ENCODE data around the gene LARP1.
A peak's percentile ranks its signal among the peaks of the same experiment; 100 is the strongest.

The LARP1 gene

DNA sequence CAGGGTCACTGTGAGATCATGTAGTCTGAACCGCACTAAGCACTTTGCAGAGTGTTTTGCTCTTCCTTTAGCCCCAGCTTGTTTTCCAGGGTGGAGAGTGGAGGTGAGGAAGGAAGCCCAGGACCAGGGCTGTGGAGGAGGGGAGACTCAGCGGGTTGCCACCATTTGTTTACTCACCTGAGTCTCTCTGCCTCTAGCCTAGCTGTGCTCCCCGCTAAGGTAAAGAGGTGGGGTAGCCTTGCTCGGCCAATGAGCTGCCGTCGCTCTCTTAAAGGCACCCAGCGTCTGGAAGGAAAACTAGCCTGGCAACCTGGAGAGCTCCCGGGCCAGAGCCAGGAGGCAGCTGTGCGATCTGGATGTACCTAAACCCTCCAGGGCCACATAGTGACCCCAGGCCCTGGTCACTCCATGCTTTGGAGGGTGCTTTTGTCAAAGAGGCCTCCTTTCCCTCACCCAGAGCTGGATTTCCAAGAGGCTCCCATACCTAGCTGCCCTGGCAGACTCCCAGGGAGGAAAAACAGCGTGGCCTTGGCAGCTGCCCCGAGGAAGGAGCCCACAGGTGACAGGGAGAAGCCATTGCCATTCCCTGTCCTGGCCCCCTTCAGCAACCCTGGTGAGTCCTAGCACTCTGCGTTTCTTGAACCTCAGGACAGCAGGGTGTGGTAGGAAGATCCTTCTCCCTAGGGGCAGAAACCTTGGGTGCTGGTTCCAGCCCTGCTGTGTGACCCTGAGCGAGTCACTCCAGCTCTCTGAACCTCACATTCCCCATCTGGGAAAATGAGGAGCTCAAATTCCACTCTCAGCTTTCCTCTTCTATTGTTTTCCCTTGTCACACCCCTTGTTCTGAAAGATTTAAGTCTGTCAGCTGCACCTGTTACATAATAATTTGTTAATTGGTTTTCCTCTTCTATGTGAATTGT lies 42.4 kb upstream of the LARP1 start:
- DNase-seq (ENCODE audit: low spot score) = no peak
- no peak for TF ChIP-seq CTCF (IDR thresholded peaks at IDR 0.05; ENCODE audit: extremely low read depth, missing control alignments)

- TF ChIP-seq CTCF (IDR thresholded peaks at IDR 0.05; ENCODE audit: extremely low read depth, missing control alignments) = no peak
- no peak for DNase-seq (ENCODE audit: low spot score)
Measured at GRCh38 chr5:154713615-154714125, 41.5 kb upstream of the LARP1 start.

DNA sequence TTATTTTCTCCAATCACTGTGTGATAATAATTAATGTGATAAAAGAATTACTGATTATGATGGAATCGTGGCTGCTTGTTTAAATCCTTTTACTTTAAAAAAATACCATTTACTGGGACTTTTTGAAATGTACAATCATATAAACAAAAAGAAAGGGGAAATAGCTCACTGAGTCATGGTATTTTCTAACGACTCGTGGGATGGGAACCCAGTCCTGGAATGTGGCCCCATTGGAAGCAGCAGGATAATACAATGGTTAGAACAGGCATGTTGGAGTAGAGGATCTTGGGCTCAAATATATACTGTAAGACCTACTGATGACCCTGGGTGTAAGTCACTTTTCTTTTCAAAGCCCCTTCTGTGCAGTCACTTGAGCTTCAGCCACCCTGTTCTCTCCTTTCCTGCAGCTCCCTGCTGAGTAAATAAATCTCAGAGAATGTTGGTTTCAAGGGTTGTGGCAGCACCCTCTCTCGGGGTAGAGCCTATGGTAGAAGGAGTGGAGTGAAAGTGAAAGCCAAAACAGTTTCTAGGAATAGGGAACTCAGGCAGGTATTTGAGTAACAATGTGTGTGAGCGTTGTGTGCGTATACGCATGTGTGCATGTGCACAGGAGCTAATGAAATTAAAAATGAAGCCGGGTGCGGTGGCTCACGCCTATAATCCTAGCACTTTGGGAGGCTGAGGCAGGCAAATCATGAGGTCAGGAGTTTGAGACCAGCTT lies 40.8 kb upstream of the LARP1 start:
- TF ChIP-seq CTCF (IDR thresholded peaks at IDR 0.05; ENCODE audit: extremely low read depth, missing control alignments) = no peak
- DNase-seq (ENCODE audit: low spot score) = peak; percentile 30

DNA sequence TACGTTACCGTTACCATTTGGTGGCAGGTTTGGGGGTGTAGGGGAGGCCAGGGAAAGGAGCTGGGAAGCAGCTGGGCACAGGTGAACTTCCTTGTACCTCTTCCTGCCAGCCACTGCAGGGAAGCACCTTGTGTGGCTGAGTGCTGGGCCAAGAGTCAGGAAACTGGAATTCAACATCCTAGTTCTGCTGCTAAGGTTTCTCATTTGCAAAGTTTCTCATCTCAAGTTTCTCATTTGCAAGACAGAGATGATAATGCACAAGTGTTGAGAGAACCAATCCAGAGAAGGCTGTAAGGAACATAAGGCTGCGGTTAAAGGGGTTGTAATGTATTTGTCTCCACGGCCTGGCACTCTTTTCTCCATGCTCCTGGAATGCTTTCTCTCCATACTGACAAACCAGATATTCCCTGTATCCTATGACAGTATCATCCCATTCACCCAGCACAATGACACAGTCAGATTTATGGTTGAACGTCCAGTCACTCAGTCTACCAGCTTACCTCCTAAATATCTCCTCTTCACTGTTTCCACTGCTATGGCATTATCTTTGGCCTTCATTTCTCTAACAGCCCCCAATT lies 33.6 kb upstream of the LARP1 start:
- DNase-seq (ENCODE audit: low spot score) = no peak
- no peak for TF ChIP-seq CTCF (IDR thresholded peaks at IDR 0.05; ENCODE audit: extremely low read depth, missing control alignments)

GRCh38 chr5:154722097-154722496 lies 33.1 kb upstream of the LARP1 start:
- DNase-seq (ENCODE audit: low spot score) = no peak
- no peak for TF ChIP-seq CTCF (IDR thresholded peaks at IDR 0.05; ENCODE audit: extremely low read depth, missing control alignments)

GRCh38 chr5:154722936-154723335 lies 32.2 kb upstream of the LARP1 start:
- DNase-seq (ENCODE audit: low spot score) = no peak
- no peak for TF ChIP-seq CTCF (IDR thresholded peaks at IDR 0.05; ENCODE audit: extremely low read depth, missing control alignments)

All from GM20000 (cell line).